ENCODE results near the gene MFSD8. TPM values are rescaled to one million over a fixed set of nuclear protein-coding genes. Genes with fewer than 3 reads are reported as not detected.

The MFSD8 gene
- total and polyA plus RNA-seq, 9 donors, result 11.8 to 29.7 (median 19.5) TPM

- no peaks in the 10 kb centered on the region for H3K4me1 ChIP-seq (ENCODE audit: insufficient read depth)
- no peak overlapping the region for H3K27ac ChIP-seq
- 94 to 97% (median 94%) methylated on average over 1 of the region's 1 CpG for WGBS, 3 donors
- H3K36me3 ChIP-seq, result no peaks in the 10 kb centered on the region
- H3K27me3 ChIP-seq, result no peaks in the 10 kb centered on the region
- no peaks in the 10 kb centered on the region for H3K9me3 ChIP-seq
- DNase-seq, result no peak
- intact Hi-C loops (cut with DNase I), result no loop called here
- H3K4me3 ChIP-seq, result no peak overlapping the region
- TF ChIP-seq EP300 (IDR thresholded peaks at IDR 0.05) (no peak), POLR2A (IDR thresholded peaks at IDR 0.05) (no peak)
- TF ChIP-seq, protein P1, sequence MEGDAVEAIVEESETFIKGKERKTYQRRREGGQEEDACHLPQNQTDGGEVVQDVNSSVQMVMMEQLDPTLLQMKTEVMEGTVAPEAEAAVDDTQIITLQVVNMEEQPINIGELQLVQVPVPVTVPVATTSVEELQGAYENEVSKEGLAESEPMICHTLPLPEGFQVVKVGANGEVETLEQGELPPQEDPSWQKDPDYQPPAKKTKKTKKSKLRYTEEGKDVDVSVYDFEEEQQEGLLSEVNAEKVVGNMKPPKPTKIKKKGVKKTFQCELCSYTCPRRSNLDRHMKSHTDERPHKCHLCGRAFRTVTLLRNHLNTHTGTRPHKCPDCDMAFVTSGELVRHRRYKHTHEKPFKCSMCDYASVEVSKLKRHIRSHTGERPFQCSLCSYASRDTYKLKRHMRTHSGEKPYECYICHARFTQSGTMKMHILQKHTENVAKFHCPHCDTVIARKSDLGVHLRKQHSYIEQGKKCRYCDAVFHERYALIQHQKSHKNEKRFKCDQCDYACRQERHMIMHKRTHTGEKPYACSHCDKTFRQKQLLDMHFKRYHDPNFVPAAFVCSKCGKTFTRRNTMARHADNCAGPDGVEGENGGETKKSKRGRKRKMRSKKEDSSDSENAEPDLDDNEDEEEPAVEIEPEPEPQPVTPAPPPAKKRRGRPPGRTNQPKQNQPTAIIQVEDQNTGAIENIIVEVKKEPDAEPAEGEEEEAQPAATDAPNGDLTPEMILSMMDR (IDR thresholded peaks at IDR 0.05), result no peak
Measured at GRCh38 chr4:127896528-127896927, 68.4 kb downstream of the MFSD8 start.

DNA sequence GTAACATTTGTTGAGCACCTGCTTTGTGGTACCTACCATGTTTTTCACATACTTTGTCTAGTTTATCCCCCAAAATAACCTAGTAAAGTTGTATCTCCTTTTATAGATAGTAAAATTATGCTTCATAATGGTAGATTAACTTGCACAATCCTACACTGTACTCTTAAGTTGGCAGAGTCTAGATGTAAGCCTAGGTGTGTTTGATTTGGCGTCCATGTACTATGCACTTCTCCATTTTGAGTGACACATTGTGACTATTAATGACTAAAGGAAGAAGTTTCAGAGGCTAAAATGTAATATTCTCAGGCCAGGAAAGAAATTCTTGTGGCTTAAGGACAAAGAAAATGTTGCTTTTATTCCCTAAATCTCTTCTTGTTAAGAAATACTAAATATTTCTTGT is 68.9 kb downstream of the MFSD8 start:
- no peak for DNase-seq
- no peaks in the 10 kb centered on the region for H3K9me3 ChIP-seq
- no peaks in the 10 kb centered on the region for H3K4me1 ChIP-seq (ENCODE audit: insufficient read depth)
- 94 to 97% (median 96%) methylated on average over 1 of the region's 1 CpG for WGBS, 3 donors
- H3K27ac ChIP-seq, result no peak overlapping the region
- H3K4me3 ChIP-seq, result no peak overlapping the region
- H3K27me3 ChIP-seq, result no peaks in the 10 kb centered on the region
- intact Hi-C loops (cut with DNase I), result no loop called here
- TF ChIP-seq POLR2A (IDR thresholded peaks at IDR 0.05), result no peak
- TF ChIP-seq, protein P1 (IDR thresholded peaks at IDR 0.05), result no peak
- no peak for TF ChIP-seq EP300 (IDR thresholded peaks at IDR 0.05)
- H3K36me3 ChIP-seq, result no peaks in the 10 kb centered on the region

GRCh38 chr4:127889903-127890302 is 75.1 kb downstream of the MFSD8 start:
- Histone ChIP-seq H3K9me3 (no peaks in the 10 kb centered on the region), H3K27ac (no peak overlapping the region), H3K27me3 (no peaks in the 10 kb centered on the region), H3K4me1 (ENCODE audit: insufficient read depth) (no peaks in the 10 kb centered on the region), H3K36me3 (no peaks in the 10 kb centered on the region), H3K4me3 (no peak overlapping the region)
- 72 to 76% (median 75%) methylated on average over 3 of the region's 3 CpGs for WGBS, 3 donors
- TF ChIP-seq EP300 (IDR thresholded peaks at IDR 0.05) (no peak), POLR2A (IDR thresholded peaks at IDR 0.05) (no peak)
- TF ChIP-seq, protein P1 (IDR thresholded peaks at IDR 0.05), result no peak
- no peak for DNase-seq
- intact Hi-C loops (cut with DNase I), result no loop called here

DNA sequence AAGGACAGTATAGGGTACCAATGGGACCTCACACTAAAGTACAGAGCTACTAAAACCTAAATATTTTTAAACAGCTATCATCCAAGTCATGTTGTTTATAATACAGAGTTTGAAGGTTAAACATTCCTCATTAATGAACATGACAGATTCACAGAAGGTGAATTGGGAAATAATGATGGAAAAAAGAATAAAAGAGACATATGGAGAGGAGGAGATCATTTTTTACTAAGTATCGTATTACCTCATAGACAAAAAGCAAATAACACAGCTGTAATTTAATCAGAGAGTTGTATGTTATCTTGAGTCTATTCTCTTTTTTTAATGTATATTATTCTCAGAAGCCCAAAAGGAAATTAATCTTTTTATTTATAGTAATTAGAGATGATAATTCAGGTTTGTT is 76.4 kb downstream of the MFSD8 start:
- Histone ChIP-seq H3K4me3 (no peak overlapping the region), H3K9me3 (no peaks in the 10 kb centered on the region), H3K27me3 (no peaks in the 10 kb centered on the region), H3K4me1 (ENCODE audit: insufficient read depth) (no peaks in the 10 kb centered on the region), H3K27ac (no peak overlapping the region), H3K36me3 (no peaks in the 10 kb centered on the region)
- TF ChIP-seq, protein P1 (IDR thresholded peaks at IDR 0.05), result no peak
- TF ChIP-seq POLR2A (IDR thresholded peaks at IDR 0.05) (no peak), EP300 (IDR thresholded peaks at IDR 0.05) (no peak)
- WGBS, 3 donors, result 70 to 87% (median 78%) methylated on average over 1 of the region's 1 CpG
- no peak for DNase-seq
- intact Hi-C loops (cut with DNase I), result no loop called here

DNA sequence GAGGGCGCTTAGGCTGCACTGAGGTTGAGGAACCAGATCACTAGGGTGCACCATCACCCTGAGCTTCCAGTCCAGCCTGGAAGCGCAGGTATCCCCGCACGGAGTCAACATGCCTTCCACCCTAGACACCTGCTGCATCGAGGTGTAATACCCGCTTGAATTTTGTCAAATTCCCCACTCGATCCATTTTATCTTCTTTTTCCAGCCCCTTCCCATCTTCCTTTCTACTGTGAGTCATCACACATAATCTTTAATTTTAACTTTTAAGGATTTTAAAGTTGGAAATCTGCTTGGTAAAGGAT is 83.5 kb downstream of the MFSD8 start:
- peak overlapping the region; percentile 60 for H3K4me3 ChIP-seq
- no peaks in the 10 kb centered on the region for H3K27me3 ChIP-seq
- no peaks in the 10 kb centered on the region for H3K36me3 ChIP-seq
- peaks cover 3% of the 10 kb centered on the region for H3K4me1 ChIP-seq (ENCODE audit: insufficient read depth)
- no peaks in the 10 kb centered on the region for H3K9me3 ChIP-seq
- intact Hi-C loops (cut with DNase I), result loop anchor here in 1 of 4 donors (5.0 kb wide), 1 partner anchor 81 kb away; no protein-coding TSS in a partner anchor
- DNase-seq, result no peak
- 1 to 2% (median 1%) methylated on average over 7 of the region's 7 CpGs for WGBS, 3 donors
- TF ChIP-seq, protein P1 (IDR thresholded peaks at IDR 0.05), result no peak
- no peak for TF ChIP-seq EP300 (IDR thresholded peaks at IDR 0.05)
- TF ChIP-seq POLR2A (IDR thresholded peaks at IDR 0.05), result no peak
- H3K27ac ChIP-seq, result no peak overlapping the region

Data from ovary (tissue), 9 donors.